ENCODE results near the gene EYS.

The EYS gene

GRCh38 chr6:63816982-63817436 is 1890.0 kb downstream of the EYS start:
- H3K27ac ChIP-seq, result no peak overlapping the region
- TF ChIP-seq, protein P1, sequence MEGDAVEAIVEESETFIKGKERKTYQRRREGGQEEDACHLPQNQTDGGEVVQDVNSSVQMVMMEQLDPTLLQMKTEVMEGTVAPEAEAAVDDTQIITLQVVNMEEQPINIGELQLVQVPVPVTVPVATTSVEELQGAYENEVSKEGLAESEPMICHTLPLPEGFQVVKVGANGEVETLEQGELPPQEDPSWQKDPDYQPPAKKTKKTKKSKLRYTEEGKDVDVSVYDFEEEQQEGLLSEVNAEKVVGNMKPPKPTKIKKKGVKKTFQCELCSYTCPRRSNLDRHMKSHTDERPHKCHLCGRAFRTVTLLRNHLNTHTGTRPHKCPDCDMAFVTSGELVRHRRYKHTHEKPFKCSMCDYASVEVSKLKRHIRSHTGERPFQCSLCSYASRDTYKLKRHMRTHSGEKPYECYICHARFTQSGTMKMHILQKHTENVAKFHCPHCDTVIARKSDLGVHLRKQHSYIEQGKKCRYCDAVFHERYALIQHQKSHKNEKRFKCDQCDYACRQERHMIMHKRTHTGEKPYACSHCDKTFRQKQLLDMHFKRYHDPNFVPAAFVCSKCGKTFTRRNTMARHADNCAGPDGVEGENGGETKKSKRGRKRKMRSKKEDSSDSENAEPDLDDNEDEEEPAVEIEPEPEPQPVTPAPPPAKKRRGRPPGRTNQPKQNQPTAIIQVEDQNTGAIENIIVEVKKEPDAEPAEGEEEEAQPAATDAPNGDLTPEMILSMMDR (conservative IDR thresholded peaks at IDR 0.05), result peak; percentile 20; the same call in 1 of the 2 replicates

GRCh38 chr6:63816401-63816981 is 1890.5 kb downstream of the EYS start:
- no peak overlapping the region for H3K27ac ChIP-seq
- TF ChIP-seq, protein P1 (conservative IDR thresholded peaks at IDR 0.05), result no peak

DNA sequence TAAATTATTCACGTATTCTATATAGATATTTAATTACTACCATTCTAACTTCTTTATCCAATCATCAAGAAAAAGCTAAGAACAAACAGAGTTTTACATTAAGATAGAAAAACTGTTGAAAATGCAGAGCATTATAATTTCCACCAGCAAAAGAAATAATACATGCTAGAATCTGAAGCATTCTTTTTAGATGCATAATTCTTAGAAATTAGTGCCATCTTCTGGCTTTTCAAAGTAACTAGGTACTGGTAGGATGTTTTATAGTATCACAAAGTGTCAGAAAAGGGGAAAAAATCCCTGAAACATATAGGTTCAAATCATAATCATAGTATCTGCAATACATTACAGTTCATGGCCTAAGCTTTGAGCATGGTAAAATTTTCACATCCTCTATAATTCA is 1892.6 kb downstream of the EYS start:
- no peak overlapping the region for H3K27ac ChIP-seq

DNA sequence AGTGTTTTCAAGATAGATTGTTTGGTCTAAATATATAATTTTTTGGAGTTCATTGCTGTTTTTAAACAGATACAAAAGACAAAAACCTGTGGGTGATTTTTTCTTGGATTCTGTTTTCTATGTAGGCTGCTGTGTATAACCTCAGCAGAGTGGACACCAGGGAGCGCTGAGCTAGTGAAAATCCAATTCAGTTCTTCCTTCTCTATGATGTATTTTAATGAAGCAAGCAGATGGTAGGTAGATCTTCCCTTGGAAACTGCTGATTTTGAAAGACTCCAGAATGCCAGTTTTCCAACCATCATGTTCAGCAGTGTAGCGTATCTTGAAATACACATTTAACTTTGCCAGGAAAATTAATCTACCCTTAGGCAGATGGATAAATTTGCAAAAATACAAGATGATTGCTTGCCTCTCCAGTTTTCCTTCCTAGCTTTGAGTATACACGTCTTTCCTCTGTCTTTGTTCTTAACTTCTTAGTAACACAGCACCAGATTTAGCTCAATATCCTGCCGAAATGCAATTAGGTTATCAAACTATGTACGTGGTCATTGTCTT is 1893.4 kb downstream of the EYS start:
- TF ChIP-seq, protein P1 (conservative IDR thresholded peaks at IDR 0.05), result no peak
- no peak overlapping the region for H3K27ac ChIP-seq

More for the DNA sequence above, 1892.6 kb downstream of the EYS start:
- TF ChIP-seq, protein P1 (conservative IDR thresholded peaks at IDR 0.05), result peak; percentile 18; the same call in 1 of the 2 replicates

- TF ChIP-seq, protein P1 (conservative IDR thresholded peaks at IDR 0.05), result no peak
- H3K27ac ChIP-seq, result no peak overlapping the region
Measured at GRCh38 chr6:63808576-63808975, 1898.5 kb downstream of the EYS start.

GRCh38 chr6:63807056-63807455 is 1900.0 kb downstream of the EYS start:
- peak overlapping the region; percentile 65 for H3K27ac ChIP-seq
- TF ChIP-seq, protein P1 (conservative IDR thresholded peaks at IDR 0.05), result no peak

DNA sequence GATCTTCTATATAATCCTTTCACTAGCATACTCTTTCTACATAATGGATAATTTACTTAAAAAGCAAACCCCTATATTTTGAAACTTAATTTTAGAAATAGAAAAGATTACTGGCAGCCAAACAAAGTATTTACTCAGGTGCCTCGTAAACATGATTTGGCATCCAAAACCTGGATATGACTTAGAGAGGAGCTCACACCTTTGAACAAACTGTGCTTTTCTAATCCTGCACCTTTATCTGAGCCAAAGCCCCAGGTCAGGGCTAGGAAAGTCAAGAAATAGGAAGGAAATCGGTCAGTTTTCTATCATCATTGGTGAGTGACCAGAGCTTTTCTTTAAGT is 1900.5 kb downstream of the EYS start:
- TF ChIP-seq, protein P1 (conservative IDR thresholded peaks at IDR 0.05), result no peak
- peak overlapping the region; percentile 65 for H3K27ac ChIP-seq

Measured in VCaP (cell line).